Measurements from ENCODE around the gene PTPN11.

GRCh38 chr12:112443916-112444315 lies 25.2 kb downstream of the PTPN11 start:
- no peak for TF ChIP-seq POLR2A (IDR thresholded peaks at IDR 0.05; ENCODE audit: low read length)
- no peak for TF ChIP-seq GATA1 (IDR thresholded peaks at IDR 0.05; ENCODE audit: low read depth, low read length)

Measured in erythroblast (primary cell).